ENCODE data around the gene CPE.

The CPE gene

GRCh38 chr4:165541851-165542459 is 163.1 kb downstream of the CPE start:
- no peaks in the 10 kb centered on the region for H4K20me1 ChIP-seq (ENCODE audit: insufficient read depth, low read length, poor library complexity, severe bottlenecking)
- no peaks in the 10 kb centered on the region for H3K9me2 ChIP-seq (replicated peaks; ENCODE audit: low read depth, low read length)
- TF ChIP-seq EZH2phosphoT487 (IDR thresholded peaks at IDR 0.05; ENCODE audit: borderline replicate concordance): no peak
- no peak for TF ChIP-seq CTCF (conservative IDR thresholded peaks at IDR 0.05; ENCODE audit: low read length)
- no peak overlapping the region for H2AFZ ChIP-seq (ENCODE audit: low read length)
- H3K9me3 ChIP-seq (ENCODE audit: insufficient read depth, low read depth, low read length): no peaks in the 10 kb centered on the region
- no peaks in the 10 kb centered on the region for H3F3A ChIP-seq (ENCODE audit: low read depth)
- no peak overlapping the region for H3K4me2 ChIP-seq (ENCODE audit: low read depth, low read length, poor library complexity, severe bottlenecking)
- no peaks in the 10 kb centered on the region for H3K79me2 ChIP-seq (ENCODE audit: insufficient read depth, low read length)
- no peaks in the 10 kb centered on the region for H3K4me1 ChIP-seq (ENCODE audit: insufficient read depth, low read length, poor library complexity, severe bottlenecking)
- no peak overlapping the region for H3K4me3 ChIP-seq (ENCODE audit: low read length, poor library complexity, severe bottlenecking)
- H3K36me3 ChIP-seq (ENCODE audit: insufficient read depth, low read length): no peaks in the 10 kb centered on the region
- no peaks in the 10 kb centered on the region for H3K27me3 ChIP-seq (ENCODE audit: insufficient read depth, low read length, poor library complexity, severe bottlenecking)
- H3K9ac ChIP-seq (ENCODE audit: low read depth, low read length, poor library complexity, severe bottlenecking): no peak overlapping the region

- no peaks in the 10 kb centered on the region for H4K20me1 ChIP-seq (ENCODE audit: insufficient read depth, low read length, poor library complexity, severe bottlenecking)
- H3F3A ChIP-seq (ENCODE audit: low read depth): no peaks in the 10 kb centered on the region
- no peaks in the 10 kb centered on the region for H3K36me3 ChIP-seq (ENCODE audit: insufficient read depth, low read length)
- H3K9me2 ChIP-seq (replicated peaks; ENCODE audit: low read depth, low read length): no peaks in the 10 kb centered on the region
- no peaks in the 10 kb centered on the region for H3K27me3 ChIP-seq (ENCODE audit: insufficient read depth, low read length, poor library complexity, severe bottlenecking)
- TF ChIP-seq CTCF (conservative IDR thresholded peaks at IDR 0.05; ENCODE audit: low read length): no peak
- no peaks in the 10 kb centered on the region for H3K79me2 ChIP-seq (ENCODE audit: insufficient read depth, low read length)
- no peaks in the 10 kb centered on the region for H3K4me1 ChIP-seq (ENCODE audit: insufficient read depth, low read length, poor library complexity, severe bottlenecking)
- no peaks in the 10 kb centered on the region for H3K9me3 ChIP-seq (ENCODE audit: insufficient read depth, low read depth, low read length)
- H3K4me2 ChIP-seq (ENCODE audit: low read depth, low read length, poor library complexity, severe bottlenecking): no peak overlapping the region
- no peak overlapping the region for H3K4me3 ChIP-seq (ENCODE audit: low read length, poor library complexity, severe bottlenecking)
- no peak overlapping the region for H2AFZ ChIP-seq (ENCODE audit: low read length)
- no peak overlapping the region for H3K9ac ChIP-seq (ENCODE audit: low read depth, low read length, poor library complexity, severe bottlenecking)
Measured at GRCh38 chr4:165542476-165542875, 163.7 kb downstream of the CPE start.

Measured in Loucy (cell line).